ENCODE measurements around the gene PSAPL1. TPM values are rescaled to one million over a fixed set of nuclear protein-coding genes. Genes with fewer than 3 reads are reported as not detected.

Gene PSAPL1
- total RNA-seq, 1 donor from 2014 or later, result not detected

- H3K27me3 ChIP-seq (ENCODE audit: control insufficient read depth in 3 of 3, insufficient read depth in 3 of 3, low read length in 3 of 3), result peaks cover 5 to 16% (median 15%) of the 10 kb centered on the region in 3 donors
- H3K9me3 ChIP-seq (ENCODE audit: control insufficient read depth in 3 of 3, low read length in 3 of 3), result no peaks in the 10 kb centered on the region
- H3K27ac ChIP-seq (ENCODE audit: low read depth, low read length), result no peak overlapping the region
- H3K9ac ChIP-seq (ENCODE audit: low read depth in 1 of 3, low read length in 3 of 3), result no peak overlapping the region
- no peak overlapping the region for H3K4me3 ChIP-seq (ENCODE audit: low read length in 3 of 3)
- no peaks in the 10 kb centered on the region for H3K4me1 ChIP-seq (ENCODE audit: control insufficient read depth in 3 of 3, insufficient read depth in 3 of 3, low read length in 3 of 3)
- H3K36me3 ChIP-seq (ENCODE audit: control insufficient read depth in 3 of 3, insufficient read depth in 3 of 3, low read length in 3 of 3), result no peaks in the 10 kb centered on the region
These were observed 13.3 kb upstream of the PSAPL1 start for GRCh38 chr4:7448036-7448435.

- Histone ChIP-seq H3K9ac (ENCODE audit: low read depth in 1 of 3, low read length in 3 of 3) (no peak overlapping the region), H3K36me3 (ENCODE audit: control insufficient read depth in 3 of 3, insufficient read depth in 3 of 3, low read length in 3 of 3) (no peaks in the 10 kb centered on the region), H3K4me1 (ENCODE audit: control insufficient read depth in 3 of 3, insufficient read depth in 3 of 3, low read length in 3 of 3) (no peaks in the 10 kb centered on the region), H3K27ac (ENCODE audit: low read depth, low read length) (no peak overlapping the region), H3K9me3 (ENCODE audit: control insufficient read depth in 3 of 3, low read length in 3 of 3) (no peaks in the 10 kb centered on the region), H3K27me3 (ENCODE audit: control insufficient read depth in 3 of 3, insufficient read depth in 3 of 3, low read length in 3 of 3) (peaks cover 5 to 16% (median 15%) of the 10 kb centered on the region in 3 donors), H3K4me3 (ENCODE audit: low read length in 3 of 3) (no peak overlapping the region)
These were observed 12.5 kb upstream of the PSAPL1 start for GRCh38 chr4:7447236-7447635.

GRCh38 chr4:7444731-7445130 is 10.0 kb upstream of the PSAPL1 start:
- peaks cover 8 to 25% (median 15%) of the 10 kb centered on the region in 3 donors for H3K27me3 ChIP-seq (ENCODE audit: control insufficient read depth in 3 of 3, insufficient read depth in 3 of 3, low read length in 3 of 3)
- no peak overlapping the region for H3K4me3 ChIP-seq (ENCODE audit: low read length in 3 of 3)

GRCh38 chr4:7444314-7444713 is 9.6 kb upstream of the PSAPL1 start:
- no peaks in the 10 kb centered on the region for H3K9me3 ChIP-seq (ENCODE audit: control insufficient read depth in 3 of 3, low read length in 3 of 3)
- H3K27ac ChIP-seq (ENCODE audit: low read depth, low read length), result no peak overlapping the region
- peaks cover 8 to 29% (median 15%) of the 10 kb centered on the region in 3 donors for H3K27me3 ChIP-seq (ENCODE audit: control insufficient read depth in 3 of 3, insufficient read depth in 3 of 3, low read length in 3 of 3)
- no peaks in the 10 kb centered on the region for H3K4me1 ChIP-seq (ENCODE audit: control insufficient read depth in 3 of 3, insufficient read depth in 3 of 3, low read length in 3 of 3)
- H3K36me3 ChIP-seq (ENCODE audit: control insufficient read depth in 3 of 3, insufficient read depth in 3 of 3, low read length in 3 of 3), result no peaks in the 10 kb centered on the region
- H3K9ac ChIP-seq (ENCODE audit: low read depth in 1 of 3, low read length in 3 of 3), result no peak overlapping the region
- H3K4me3 ChIP-seq (ENCODE audit: low read length in 3 of 3), result no peak overlapping the region

More at GRCh38 chr4:7444731-7445130, 10.0 kb upstream of the PSAPL1 start:
- H3K4me1 ChIP-seq (ENCODE audit: control insufficient read depth in 3 of 3, insufficient read depth in 3 of 3, low read length in 3 of 3), result no peaks in the 10 kb centered on the region
- H3K27ac ChIP-seq (ENCODE audit: low read depth, low read length), result no peak overlapping the region
- H3K9me3 ChIP-seq (ENCODE audit: control insufficient read depth in 3 of 3, low read length in 3 of 3), result no peaks in the 10 kb centered on the region
- no peaks in the 10 kb centered on the region for H3K36me3 ChIP-seq (ENCODE audit: control insufficient read depth in 3 of 3, insufficient read depth in 3 of 3, low read length in 3 of 3)
- H3K9ac ChIP-seq (ENCODE audit: low read depth in 1 of 3, low read length in 3 of 3), result no peak overlapping the region

- no peaks in the 10 kb centered on the region for H3K9me3 ChIP-seq (ENCODE audit: control insufficient read depth in 3 of 3, low read length in 3 of 3)
- H3K27me3 ChIP-seq (ENCODE audit: control insufficient read depth in 3 of 3, insufficient read depth in 3 of 3, low read length in 3 of 3), result peaks cover 11 to 26% (median 15%) of the 10 kb centered on the region in 3 donors
- no peaks in the 10 kb centered on the region for H3K4me1 ChIP-seq (ENCODE audit: control insufficient read depth in 3 of 3, insufficient read depth in 3 of 3, low read length in 3 of 3)
- no peaks in the 10 kb centered on the region for H3K36me3 ChIP-seq (ENCODE audit: control insufficient read depth in 3 of 3, insufficient read depth in 3 of 3, low read length in 3 of 3)
- H3K4me3 ChIP-seq (ENCODE audit: low read length in 3 of 3), result no peak overlapping the region
- H3K9ac ChIP-seq (ENCODE audit: low read depth in 1 of 3, low read length in 3 of 3), result no peak overlapping the region
- H3K27ac ChIP-seq (ENCODE audit: low read depth, low read length), result no peak overlapping the region
These were observed 7.9 kb upstream of the PSAPL1 start for GRCh38 chr4:7442574-7443162.

- Histone ChIP-seq H3K36me3 (ENCODE audit: control insufficient read depth in 3 of 3, insufficient read depth in 3 of 3, low read length in 3 of 3) (no peaks in the 10 kb centered on the region), H3K27ac (ENCODE audit: low read depth, low read length) (no peak overlapping the region), H3K4me1 (ENCODE audit: control insufficient read depth in 3 of 3, insufficient read depth in 3 of 3, low read length in 3 of 3) (no peaks in the 10 kb centered on the region), H3K4me3 (ENCODE audit: low read length in 3 of 3) (no peak overlapping the region), H3K9ac (ENCODE audit: low read depth in 1 of 3, low read length in 3 of 3) (no peak overlapping the region), H3K9me3 (ENCODE audit: control insufficient read depth in 3 of 3, low read length in 3 of 3) (no peaks in the 10 kb centered on the region), H3K27me3 (ENCODE audit: control insufficient read depth in 3 of 3, insufficient read depth in 3 of 3, low read length in 3 of 3) (peaks cover 6 to 19% (median 19%) of the 10 kb centered on the region in 3 donors)
These were observed 6.5 kb upstream of the PSAPL1 start for GRCh38 chr4:7441201-7441600.

GRCh38 chr4:7439699-7440098 is 5.0 kb upstream of the PSAPL1 start:
- H3K27ac ChIP-seq (ENCODE audit: low read depth, low read length), result no peak overlapping the region
- no peaks in the 10 kb centered on the region for H3K36me3 ChIP-seq (ENCODE audit: control insufficient read depth in 3 of 3, insufficient read depth in 3 of 3, low read length in 3 of 3)
- H3K4me3 ChIP-seq (ENCODE audit: low read length in 3 of 3), result no peak overlapping the region
- peaks cover 6 to 18% (median 15%) of the 10 kb centered on the region in 3 donors for H3K27me3 ChIP-seq (ENCODE audit: control insufficient read depth in 3 of 3, insufficient read depth in 3 of 3, low read length in 3 of 3)
- H3K4me1 ChIP-seq (ENCODE audit: control insufficient read depth in 3 of 3, insufficient read depth in 3 of 3, low read length in 3 of 3), result no peaks in the 10 kb centered on the region
- H3K9me3 ChIP-seq (ENCODE audit: control insufficient read depth in 3 of 3, low read length in 3 of 3), result no peaks in the 10 kb centered on the region
- H3K9ac ChIP-seq (ENCODE audit: low read depth in 1 of 3, low read length in 3 of 3), result no peak overlapping the region

GRCh38 chr4:7436256-7436655 is 1.5 kb upstream of the PSAPL1 start:
- H3K36me3 ChIP-seq (ENCODE audit: control insufficient read depth in 3 of 3, insufficient read depth in 3 of 3, low read length in 3 of 3), result no peaks in the 10 kb centered on the region
- peaks cover 6 to 15% (median 13%) of the 10 kb centered on the region in 3 donors for H3K27me3 ChIP-seq (ENCODE audit: control insufficient read depth in 3 of 3, insufficient read depth in 3 of 3, low read length in 3 of 3)
- H3K4me1 ChIP-seq (ENCODE audit: control insufficient read depth in 3 of 3, insufficient read depth in 3 of 3, low read length in 3 of 3), result no peaks in the 10 kb centered on the region
- H3K4me3 ChIP-seq (ENCODE audit: low read length in 3 of 3), result no peak overlapping the region
- H3K27ac ChIP-seq (ENCODE audit: low read depth, low read length), result no peak overlapping the region
- H3K9ac ChIP-seq (ENCODE audit: low read depth in 1 of 3, low read length in 3 of 3), result no peak overlapping the region
- H3K9me3 ChIP-seq (ENCODE audit: control insufficient read depth in 3 of 3, low read length in 3 of 3), result no peaks in the 10 kb centered on the region

GRCh38 chr4:7435471-7436061 is 836 bp upstream of the PSAPL1 start:
- Histone ChIP-seq H3K4me3 (ENCODE audit: low read length in 3 of 3) (no peak overlapping the region), H3K27ac (ENCODE audit: low read depth, low read length) (no peak overlapping the region), H3K27me3 (ENCODE audit: control insufficient read depth in 3 of 3, insufficient read depth in 3 of 3, low read length in 3 of 3) (peaks cover 3 to 13% (median 11%) of the 10 kb centered on the region in 3 donors), H3K36me3 (ENCODE audit: control insufficient read depth in 3 of 3, insufficient read depth in 3 of 3, low read length in 3 of 3) (no peaks in the 10 kb centered on the region), H3K9me3 (ENCODE audit: control insufficient read depth in 3 of 3, low read length in 3 of 3) (no peaks in the 10 kb centered on the region), H3K9ac (ENCODE audit: low read depth in 1 of 3, low read length in 3 of 3) (no peak overlapping the region), H3K4me1 (ENCODE audit: control insufficient read depth in 3 of 3, insufficient read depth in 3 of 3, low read length in 3 of 3) (no peaks in the 10 kb centered on the region)

- H3K9me3 ChIP-seq (ENCODE audit: control insufficient read depth in 3 of 3, low read length in 3 of 3), result no peaks in the 10 kb centered on the region
- peaks cover 3 to 13% (median 4%) of the 10 kb centered on the region in 3 donors for H3K27me3 ChIP-seq (ENCODE audit: control insufficient read depth in 3 of 3, insufficient read depth in 3 of 3, low read length in 3 of 3)
- no peak overlapping the region for H3K9ac ChIP-seq (ENCODE audit: low read depth in 1 of 3, low read length in 3 of 3)
- H3K4me3 ChIP-seq (ENCODE audit: low read length in 3 of 3), result no peak overlapping the region
- no peaks in the 10 kb centered on the region for H3K36me3 ChIP-seq (ENCODE audit: control insufficient read depth in 3 of 3, insufficient read depth in 3 of 3, low read length in 3 of 3)
- no peak overlapping the region for H3K27ac ChIP-seq (ENCODE audit: low read depth, low read length)
- no peaks in the 10 kb centered on the region for H3K4me1 ChIP-seq (ENCODE audit: control insufficient read depth in 3 of 3, insufficient read depth in 3 of 3, low read length in 3 of 3)
These were observed 477 bp downstream of the PSAPL1 start for GRCh38 chr4:7434141-7434765.
